IPS DF 4.7 (cell line): ENCODE results near the gene HNRNPDL.
"Not testable (repeated sequence)": the region's sequence is repeated elsewhere in the genome, so short reads cannot be mapped to it uniquely, and the experiment has no call there.

Source experiments
- DNase-seq: peaks from one replicate; pipeline ENCODE4 v3.0.0-alpha.2; 2013; ENCODE audit warnings: low spot score; ENCODE audit errors: extremely low read depth

HNRNPDL gene

GRCh38 chr4:82388405-82388804 lies 41.9 kb downstream of the HNRNPDL start:
- DNase-seq = no peak

GRCh38 chr4:82386312-82386711 lies 44.0 kb downstream of the HNRNPDL start:
- not testable (repeated sequence) for DNase-seq

- no peak for DNase-seq
These were observed 47.5 kb downstream of the HNRNPDL start for GRCh38 chr4:82382751-82383150.

- DNase-seq = no peak
These were observed 48.5 kb downstream of the HNRNPDL start for GRCh38 chr4:82381661-82382296.

GRCh38 chr4:82381235-82381634 lies 49.0 kb downstream of the HNRNPDL start:
- no peak for DNase-seq

GRCh38 chr4:82380831-82381230 lies 49.4 kb downstream of the HNRNPDL start:
- DNase-seq = no peak

- DNase-seq = no peak
These were observed 49.9 kb downstream of the HNRNPDL start for GRCh38 chr4:82380344-82380743.

GRCh38 chr4:82376109-82376508 lies 54.2 kb downstream of the HNRNPDL start:
- DNase-seq = no peak

GRCh38 chr4:82373816-82374625 lies 56.2 kb downstream of the HNRNPDL start, which contains the start of gene HNRNPD:
TSS of gene HNRNPD (minus strand) at chr4:82373991. CDS start at chr4:82373678, 313 bp downstream.
- peak; percentile 97 for DNase-seq

- no peak for DNase-seq
These were observed 56.8 kb downstream of the HNRNPDL start for GRCh38 chr4:82373486-82373815.
